WTC11 (cell line): ENCODE measurements around the gene MORN1. TPM values are rescaled to one million over a fixed set of nuclear protein-coding genes. Genes with fewer than 3 reads are reported as not detected.

ENCODE experiments used
- ATAC-seq: fragments of 200-7000 bp; cut with Tn5 transposase; 2 replicates; pipeline ENCODE4 v1.10.0; 2021; ENCODE audit warnings: mild to moderate bottlenecking, moderate library complexity
- CTCF ChIA-PET: fragments of 300-600 bp; sonication (Branson Sonifier 250); formaldehyde crosslinking; loops from one replicate; lab custom pipeline; 2021; ENCODE audit warnings: antibody characterized with exemption; lab: Charles Lee
- POLR2A ChIA-PET: fragments of 350-600 bp; sonication (Branson Sonifier 250); formaldehyde crosslinking; loops from one replicate; lab custom pipeline; 2021; ENCODE audit warnings: antibody characterized with exemption; lab: Charles Lee
- DNase-seq: peaks from one replicate; pipeline ENCODE4 v3.0.0; 2021; ENCODE audit warnings: low spot score
- H3K27ac Mint-ChIP-seq: 2 replicates; pipeline ENCODE4 v1.8.0; 2021; ENCODE audit warnings: mixed read lengths
- H3K27me3 Mint-ChIP-seq: 2 replicates; pipeline ENCODE4 v1.8.0; 2021; ENCODE audit warnings: low read depth, mild to moderate bottlenecking, moderate library complexity, mixed read lengths
- H3K36me3 Mint-ChIP-seq: 2 replicates; pipeline ENCODE4 v1.8.0; 2021; ENCODE audit warnings: mixed read lengths
- H3K4me1 Mint-ChIP-seq: 2 replicates; pipeline ENCODE4 v1.8.0; 2022; ENCODE audit warnings: mixed read lengths
- H3K4me3 Mint-ChIP-seq: 2 replicates; pipeline ENCODE4 v1.8.0; 2021; ENCODE audit warnings: mild to moderate bottlenecking, moderate library complexity, mixed read lengths
- H3K9me3 Mint-ChIP-seq: 2 replicates; pipeline ENCODE4 v1.8.0; 2021; ENCODE audit warnings: mixed read lengths
- ATF1 ChIP-seq: sonication (generic); formaldehyde crosslinking; IDR thresholded peaks from 2 replicates; pipeline ENCODE4 v1.8.1; 2023; ENCODE audit warnings: mild to moderate bottlenecking, moderate library complexity, missing genetic modification reagents
- ATF2 ChIP-seq: sonication (generic); formaldehyde crosslinking; IDR thresholded peaks from 2 replicates; pipeline ENCODE4 v1.8.1; 2022; ENCODE audit warnings: low read depth, missing genetic modification reagents, borderline replicate concordance
- ATF6 ChIP-seq: sonication (generic); formaldehyde crosslinking; IDR thresholded peaks from 2 replicates; pipeline ENCODE4 v1.8.1; 2023; ENCODE audit warnings: mild to moderate bottlenecking, missing genetic modification reagents
- HMGA2 ChIP-seq: fragments of 250-450 bp; sonication (Bioruptor Pico); IDR thresholded peaks from 2 replicates; pipeline ENCODE4 v1.4.0; 2021; ENCODE audit warnings: mild to moderate bottlenecking, moderate library complexity
- HMGXB4 ChIP-seq: sonication (generic); formaldehyde crosslinking; IDR thresholded peaks from 2 replicates; pipeline ENCODE4 v1.8.1; 2023; ENCODE audit warnings: mild to moderate bottlenecking, moderate library complexity, missing genetic modification reagents
- JUN ChIP-seq: sonication (generic); formaldehyde crosslinking; IDR thresholded peaks from 2 replicates; pipeline ENCODE4 v1.8.0; 2023; ENCODE audit warnings: mild to moderate bottlenecking, missing genetic modification reagents
- MXD4 ChIP-seq: fragments of 250-450 bp; sonication (Bioruptor Pico); IDR thresholded peaks from 2 replicates; pipeline ENCODE4 v1.8.0; 2021; ENCODE audit warnings: mild to moderate bottlenecking, moderate library complexity, borderline replicate concordance
- MYBL2 ChIP-seq: sonication (generic); formaldehyde crosslinking; IDR thresholded peaks from 2 replicates; pipeline ENCODE4 v1.8.1; 2023; ENCODE audit warnings: mild to moderate bottlenecking, moderate library complexity, missing genetic modification reagents
- NFATC4 ChIP-seq: fragments of 250-450 bp; sonication (Bioruptor Pico); IDR thresholded peaks from 2 replicates; pipeline ENCODE4 v1.9.0; 2021; ENCODE audit warnings: mild to moderate bottlenecking
- NR1H2 ChIP-seq: sonication (generic); formaldehyde crosslinking; IDR thresholded peaks from 2 replicates; pipeline ENCODE4 v1.9.0; 2021; ENCODE audit warnings: mild to moderate bottlenecking, moderate library complexity, missing genetic modification reagents
- SOX15 ChIP-seq: fragments of 250-450 bp; sonication (Bioruptor Pico); IDR thresholded peaks from 2 replicates; pipeline ENCODE4 v1.9.0; 2021; ENCODE audit warnings: mild to moderate bottlenecking
- TCF7 ChIP-seq: sonication (generic); formaldehyde crosslinking; IDR thresholded peaks from 2 replicates; pipeline ENCODE4 v1.8.0; 2022; ENCODE audit warnings: mild to moderate bottlenecking, low read depth, missing genetic modification reagents, moderate library complexity
- ZBTB21 ChIP-seq: sonication (generic); formaldehyde crosslinking; IDR thresholded peaks from 2 replicates; pipeline ENCODE4 v1.8.1; 2023; ENCODE audit warnings: mild to moderate bottlenecking, missing genetic modification reagents, borderline replicate concordance
- ZMAT4 ChIP-seq: fragments of 250-450 bp; sonication (Bioruptor Pico); IDR thresholded peaks from 2 replicates; pipeline ENCODE4 v1.9.0; 2021; ENCODE audit warnings: mild to moderate bottlenecking
- ZNF138 ChIP-seq: sonication (generic); formaldehyde crosslinking; conservative IDR thresholded peaks from 2 replicates; pipeline ENCODE4 v1.8.1; 2022; ENCODE audit warnings: mild to moderate bottlenecking, moderate library complexity, missing genetic modification reagents
- ZNF263 ChIP-seq: sonication (generic); formaldehyde crosslinking; IDR thresholded peaks from 2 replicates; pipeline ENCODE4 v1.8.1; 2022; ENCODE audit warnings: low read depth, mild to moderate bottlenecking, moderate library complexity, missing genetic modification reagents
- ZNF317 ChIP-seq: sonication (generic); formaldehyde crosslinking; IDR thresholded peaks from 2 replicates; pipeline ENCODE4 v1.8.1; 2023; ENCODE audit warnings: low read depth, mild to moderate bottlenecking, moderate library complexity, missing genetic modification reagents, borderline replicate concordance
- ZNF396 ChIP-seq: fragments of 250-450 bp; sonication (Bioruptor Pico); IDR thresholded peaks from 2 replicates; pipeline ENCODE4 v1.8.0; 2021; ENCODE audit warnings: mild to moderate bottlenecking, moderate library complexity, borderline replicate concordance
- total RNA-seq: library from RNA; stranded (reverse); gene quantifications from 3 replicates; pipeline ENCODE4 v1.2.3, GENCODE V29; 2021
- TF ChIP-seq, protein P1 (sequence below): sonication (generic); formaldehyde crosslinking; IDR thresholded peaks from 2 replicates; pipeline ENCODE4 v1.8.0; 2023; ENCODE audit warnings: mild to moderate bottlenecking, missing genetic modification reagents
- TF ChIP-seq, protein P2 (sequence below): sonication (generic); formaldehyde crosslinking; IDR thresholded peaks from 2 replicates; pipeline ENCODE4 v1.8.1; 2023; ENCODE audit warnings: mild to moderate bottlenecking, missing genetic modification reagents, moderate library complexity
- TF ChIP-seq, protein P3 (sequence below): sonication (generic); formaldehyde crosslinking; conservative IDR thresholded peaks from 2 replicates; pipeline ENCODE4 v1.8.1; 2022; ENCODE audit warnings: mild to moderate bottlenecking, missing genetic modification reagents
- TF ChIP-seq, protein P4 (sequence below): sonication (generic); formaldehyde crosslinking; conservative IDR thresholded peaks from 2 replicates; pipeline ENCODE4 v1.8.1; 2023; ENCODE audit warnings: mild to moderate bottlenecking, low read depth, missing genetic modification reagents, moderate library complexity

Gene MORN1
- total RNA-seq, 1 experiment from 2014 or later = 14.5 TPM

- no peak for TF ChIP-seq MYBL2 (CRISPR knock-in tag)
- TF ChIP-seq, protein P1, sequence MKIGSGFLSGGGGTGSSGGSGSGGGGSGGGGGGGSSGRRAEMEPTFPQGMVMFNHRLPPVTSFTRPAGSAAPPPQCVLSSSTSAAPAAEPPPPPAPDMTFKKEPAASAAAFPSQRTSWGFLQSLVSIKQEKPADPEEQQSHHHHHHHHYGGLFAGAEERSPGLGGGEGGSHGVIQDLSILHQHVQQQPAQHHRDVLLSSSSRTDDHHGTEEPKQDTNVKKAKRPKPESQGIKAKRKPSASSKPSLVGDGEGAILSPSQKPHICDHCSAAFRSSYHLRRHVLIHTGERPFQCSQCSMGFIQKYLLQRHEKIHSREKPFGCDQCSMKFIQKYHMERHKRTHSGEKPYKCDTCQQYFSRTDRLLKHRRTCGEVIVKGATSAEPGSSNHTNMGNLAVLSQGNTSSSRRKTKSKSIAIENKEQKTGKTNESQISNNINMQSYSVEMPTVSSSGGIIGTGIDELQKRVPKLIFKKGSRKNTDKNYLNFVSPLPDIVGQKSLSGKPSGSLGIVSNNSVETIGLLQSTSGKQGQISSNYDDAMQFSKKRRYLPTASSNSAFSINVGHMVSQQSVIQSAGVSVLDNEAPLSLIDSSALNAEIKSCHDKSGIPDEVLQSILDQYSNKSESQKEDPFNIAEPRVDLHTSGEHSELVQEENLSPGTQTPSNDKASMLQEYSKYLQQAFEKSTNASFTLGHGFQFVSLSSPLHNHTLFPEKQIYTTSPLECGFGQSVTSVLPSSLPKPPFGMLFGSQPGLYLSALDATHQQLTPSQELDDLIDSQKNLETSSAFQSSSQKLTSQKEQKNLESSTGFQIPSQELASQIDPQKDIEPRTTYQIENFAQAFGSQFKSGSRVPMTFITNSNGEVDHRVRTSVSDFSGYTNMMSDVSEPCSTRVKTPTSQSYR (CRISPR knock-in tag) = no peak
- no peak for TF ChIP-seq ATF2 (CRISPR knock-in tag)
- no peak for TF ChIP-seq ZNF317
- TF ChIP-seq NR1H2 (CRISPR knock-in tag) = no peak
- TF ChIP-seq ZNF138 = no peak
- TF ChIP-seq, protein P2, sequence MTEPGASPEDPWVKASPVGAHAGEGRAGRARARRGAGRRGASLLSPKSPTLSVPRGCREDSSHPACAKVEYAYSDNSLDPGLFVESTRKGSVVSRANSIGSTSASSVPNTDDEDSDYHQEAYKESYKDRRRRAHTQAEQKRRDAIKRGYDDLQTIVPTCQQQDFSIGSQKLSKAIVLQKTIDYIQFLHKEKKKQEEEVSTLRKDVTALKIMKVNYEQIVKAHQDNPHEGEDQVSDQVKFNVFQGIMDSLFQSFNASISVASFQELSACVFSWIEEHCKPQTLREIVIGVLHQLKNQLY (CRISPR knock-in tag) = no peak
- no peak for TF ChIP-seq SOX15 (CRISPR knock-in tag)
- no peak for TF ChIP-seq ZMAT4 (CRISPR knock-in tag)
- TF ChIP-seq NFATC4 (CRISPR knock-in tag) = no peak
- no peak for TF ChIP-seq ATF1 (CRISPR knock-in tag)
- TF ChIP-seq, all 79 proteins: peak for 0
Measured at GRCh38 chr1:2402420-2402819, 11.1 kb upstream of the MORN1 start (continued).

GRCh38 chr1:2400950-2401649, 9.7 kb upstream of the MORN1 start:
- no peak overlapping the region for H3K4me3 Mint-ChIP-seq
- TF ChIP-seq ZBTB21 (CRISPR knock-in tag) = no peak
- 0 out of 2 replicates have a peak, but pooled peaks have one; percentile 50 for TF ChIP-seq ZNF263 (CRISPR knock-in tag)
- TF ChIP-seq HMGXB4 (CRISPR knock-in tag) = no peak
- no peak overlapping the region for H3K27ac Mint-ChIP-seq
- POLR2A ChIA-PET = no interaction called here
- peaks cover 56% of the 10 kb centered on the region for H3K36me3 Mint-ChIP-seq
- H3K27me3 Mint-ChIP-seq = no peaks in the 10 kb centered on the region
- DNase-seq (no peak), ATAC-seq (no peak)
- CTCF ChIA-PET = no interaction called here
- no peaks in the 10 kb centered on the region for H3K9me3 Mint-ChIP-seq
- no peaks in the 10 kb centered on the region for H3K4me1 Mint-ChIP-seq

DNA sequence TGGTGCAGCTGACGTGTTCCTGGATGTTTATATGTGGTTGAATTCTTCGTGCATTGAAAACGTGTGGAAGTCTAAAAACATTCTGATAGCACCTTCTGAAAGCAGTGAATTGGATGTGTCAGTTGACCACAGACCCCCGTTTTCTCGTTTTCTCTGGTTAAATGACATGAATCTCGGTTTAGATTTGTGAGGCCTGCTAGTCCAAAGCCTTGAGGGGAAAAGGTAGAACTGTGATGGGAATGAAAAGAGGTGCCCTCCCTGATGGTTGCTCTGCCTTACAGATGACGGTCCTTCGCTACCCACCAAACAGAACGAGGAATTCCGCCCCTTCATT, 9.2 kb upstream of the MORN1 start:
- Mint-ChIP-seq H3K36me3 (peaks cover 54% of the 10 kb centered on the region), H3K4me1 (no peaks in the 10 kb centered on the region), H3K27me3 (no peaks in the 10 kb centered on the region), H3K27ac (no peak overlapping the region), H3K9me3 (no peaks in the 10 kb centered on the region), H3K4me3 (no peak overlapping the region)
- CTCF ChIA-PET = no interaction called here
- no peak for DNase-seq
- POLR2A ChIA-PET = no interaction called here
- ATAC-seq = no peak
- TF ChIP-seq, protein P3, sequence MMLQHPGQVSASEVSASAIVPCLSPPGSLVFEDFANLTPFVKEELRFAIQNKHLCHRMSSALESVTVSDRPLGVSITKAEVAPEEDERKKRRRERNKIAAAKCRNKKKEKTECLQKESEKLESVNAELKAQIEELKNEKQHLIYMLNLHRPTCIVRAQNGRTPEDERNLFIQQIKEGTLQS (CRISPR knock-in tag) = no peak
- TF ChIP-seq JUN (no peak), TCF7 (CRISPR knock-in tag) (no peak), MXD4 (CRISPR knock-in tag) (no peak), ATF6 (CRISPR knock-in tag) (no peak), SOX15 (CRISPR knock-in tag) (no peak), HMGA2 (no peak), ZNF396 (no peak)
- TF ChIP-seq, protein P4, sequence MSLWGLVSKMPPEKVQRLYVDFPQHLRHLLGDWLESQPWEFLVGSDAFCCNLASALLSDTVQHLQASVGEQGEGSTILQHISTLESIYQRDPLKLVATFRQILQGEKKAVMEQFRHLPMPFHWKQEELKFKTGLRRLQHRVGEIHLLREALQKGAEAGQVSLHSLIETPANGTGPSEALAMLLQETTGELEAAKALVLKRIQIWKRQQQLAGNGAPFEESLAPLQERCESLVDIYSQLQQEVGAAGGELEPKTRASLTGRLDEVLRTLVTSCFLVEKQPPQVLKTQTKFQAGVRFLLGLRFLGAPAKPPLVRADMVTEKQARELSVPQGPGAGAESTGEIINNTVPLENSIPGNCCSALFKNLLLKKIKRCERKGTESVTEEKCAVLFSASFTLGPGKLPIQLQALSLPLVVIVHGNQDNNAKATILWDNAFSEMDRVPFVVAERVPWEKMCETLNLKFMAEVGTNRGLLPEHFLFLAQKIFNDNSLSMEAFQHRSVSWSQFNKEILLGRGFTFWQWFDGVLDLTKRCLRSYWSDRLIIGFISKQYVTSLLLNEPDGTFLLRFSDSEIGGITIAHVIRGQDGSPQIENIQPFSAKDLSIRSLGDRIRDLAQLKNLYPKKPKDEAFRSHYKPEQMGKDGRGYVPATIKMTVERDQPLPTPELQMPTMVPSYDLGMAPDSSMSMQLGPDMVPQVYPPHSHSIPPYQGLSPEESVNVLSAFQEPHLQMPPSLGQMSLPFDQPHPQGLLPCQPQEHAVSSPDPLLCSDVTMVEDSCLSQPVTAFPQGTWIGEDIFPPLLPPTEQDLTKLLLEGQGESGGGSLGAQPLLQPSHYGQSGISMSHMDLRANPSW (CRISPR knock-in tag) = no peak
